H1 (cell line): ENCODE data around the gene CDK10. TPM values are rescaled to one million over a fixed set of nuclear protein-coding genes. Genes with fewer than 3 reads are reported as not detected.

ENCODE experiments used
- ASH2L ChIP-seq: fragments of 200-600, 300-600 bp; sonication (generic); IDR thresholded peaks from one replicate; pipeline ENCODE4 v1.7.1; 2017; ENCODE audit warnings: low read length
- BCL11A ChIP-seq, 2 experiments: IDR thresholded peaks; one replicate each; pipeline ENCODE4 v1.6.1; 2011; ENCODE audit warnings: low read depth in 2 of 2, low read length in 2 of 2, mild to moderate bottlenecking in 2 of 2
- CBX8 ChIP-seq: fragments of 300-800, 300-1000 bp; sonication (generic); IDR thresholded peaks from 2 replicates; pipeline ENCODE4 v1.7.1; 2016; ENCODE audit warnings: low read depth, low read length, borderline replicate concordance
- CHD1 ChIP-seq: IDR thresholded peaks from 2 replicates; pipeline ENCODE4 v1.6.1; 2012; ENCODE audit warnings: low read depth, low read length, improper control_type of control experiment
- CHD2 ChIP-seq: IDR thresholded peaks from 2 replicates; pipeline ENCODE4 v1.6.1; 2012; ENCODE audit warnings: low read length, improper control_type of control experiment
- CREB1 ChIP-seq: IDR thresholded peaks from 2 replicates; pipeline ENCODE4 v1.6.1; 2012; ENCODE audit warnings: inconsistent platforms
- CTBP2 ChIP-seq: IDR thresholded peaks from 2 replicates; pipeline ENCODE4 v1.7.0; 2011; ENCODE audit warnings: borderline replicate concordance, mild to moderate bottlenecking, moderate library complexity, mixed read lengths, low read length; ENCODE audit not compliant: insufficient read depth, insufficient read length
- E2F6 ChIP-seq: IDR thresholded peaks from 2 replicates; pipeline ENCODE4 v1.6.1; 2012; ENCODE audit warnings: inconsistent platforms
- EGR1 ChIP-seq: IDR thresholded peaks from 2 replicates; pipeline ENCODE4 v1.6.1; 2011; ENCODE audit warnings: low read depth, low read length, borderline replicate concordance
- FOSL1 ChIP-seq: IDR thresholded peaks from 2 replicates; pipeline ENCODE4 v1.6.1; 2011; ENCODE audit warnings: mild to moderate bottlenecking, low read depth, low read length, moderate library complexity; ENCODE audit not compliant: insufficient read depth
- HDAC6 ChIP-seq: IDR thresholded peaks from one replicate; pipeline ENCODE4 v1.7.1; 2012; ENCODE audit warnings: low read depth, mild to moderate bottlenecking, inconsistent platforms, low read length, moderate library complexity
- JUN ChIP-seq: IDR thresholded peaks from 2 replicates; pipeline ENCODE4 v1.6.1; 2011; ENCODE audit warnings: low read depth, mild to moderate bottlenecking, improper control_type of control experiment, low read length
- KDM5A ChIP-seq: fragments of 200-600 bp; IDR thresholded peaks from 2 replicates; pipeline ENCODE4 v1.7.1; 2012; ENCODE audit warnings: mild to moderate bottlenecking, low read length, inconsistent platforms, mixed read lengths
- MAX ChIP-seq: IDR thresholded peaks from 2 replicates; pipeline ENCODE4 v1.6.1; 2012; ENCODE audit warnings: inconsistent platforms
- POLR2A ChIP-seq, 2 experiments: IDR thresholded peaks; 1 replicate in 1 of 2; 2 replicates in 1 of 2; pipeline ENCODE4 v1.6.1; 2011; ENCODE audit warnings: low read depth in 2 of 2, low read length in 2 of 2, mild to moderate bottlenecking in 2 of 2; ENCODE audit errors: control extremely low read depth in 1 of 2
- RAD21 ChIP-seq, 2 experiments: IDR thresholded peaks in 1 of 2; conservative IDR thresholded peaks in 1 of 2; 2 replicates each; pipeline ENCODE4 v1.6.1; 2011; ENCODE audit warnings: low read depth in 2 of 2, low read length in 2 of 2, improper control_type of control experiment in 1 of 2, inconsistent platforms in 1 of 2, mild to moderate bottlenecking in 1 of 2, moderate library complexity in 1 of 2
- RFX5 ChIP-seq: IDR thresholded peaks from 2 replicates; pipeline ENCODE4 v1.6.1; 2011; ENCODE audit warnings: low read depth, low read length, improper control_type of control experiment, borderline replicate concordance
- RXRA ChIP-seq: IDR thresholded peaks from 2 replicates; pipeline ENCODE4 v1.6.1; 2011; ENCODE audit warnings: low read depth, mild to moderate bottlenecking, low read length, moderate library complexity; ENCODE audit not compliant: insufficient read depth
- SAP30 ChIP-seq: fragments of 300-600 bp; sonication (generic); IDR thresholded peaks from 2 replicates; pipeline ENCODE4 v1.7.1; 2012; ENCODE audit warnings: low read length, moderate library complexity, mild to moderate bottlenecking, inconsistent platforms; ENCODE audit not compliant: insufficient read depth, insufficient replicate concordance
- SIRT6 ChIP-seq: IDR thresholded peaks from one replicate; pipeline ENCODE4 v1.7.1; 2012; ENCODE audit warnings: low read length, inconsistent platforms
- SP1 ChIP-seq: IDR thresholded peaks from 2 replicates; pipeline ENCODE4 v1.6.1; 2011; ENCODE audit warnings: low read depth, low read length
- SP2 ChIP-seq: IDR thresholded peaks from 2 replicates; pipeline ENCODE4 v1.6.1; 2012; ENCODE audit warnings: mild to moderate bottlenecking, low read length, inconsistent platforms
- SP4 ChIP-seq: IDR thresholded peaks from 2 replicates; pipeline ENCODE4 v1.6.1; 2012; ENCODE audit warnings: low read length, inconsistent platforms
- TAF7 ChIP-seq: optimal IDR thresholded peaks from 2 replicates; pipeline ENCODE3; 2011; ENCODE audit warnings: low read depth, mild to moderate bottlenecking, inconsistent platforms, low read length, moderate library complexity, borderline replicate concordance
- ZNF274 ChIP-seq: IDR thresholded peaks from 2 replicates; pipeline ENCODE4 v1.7.0; 2012; ENCODE audit warnings: low read length, borderline replicate concordance; ENCODE audit errors: extremely low read depth
- polyA plus RNA-seq, 7 experiments: library from polyadenylated mRNA; depleted of rRNA in 3 of 7; stranded (reverse) in 5 of 7; unstranded in 2 of 7; fragments of >200 nt in 5 of 7; fragments of 200-250 nt in 2 of 7; gene quantifications; 1 replicate in 5 of 7; 2 replicates in 1 of 7; 4 replicates in 1 of 7; pipeline versions ENCODE4 v1.2.1 to v1.2.3, GENCODE V29; 2011 to 2013; ENCODE audit warnings: missing spikeins in 2 of 7, mixed read lengths in 2 of 7
- total RNA-seq: library from RNA; stranded (reverse); fragmentation: NEBNext Ultra II Directional; extraction: Animal tissue kit (Norgen Biotek cat#: 25700); gene quantifications from 2 replicates; pipeline ENCODE4 v1.2.1, GENCODE V29; 2021

The CDK10 gene
- total and polyA plus RNA-seq, 2 of the 8 experiments (the other 6 are each of a cell fraction or from before 2014, with no cell fraction given), result 49.5 to 83.9 TPM

- no peak; the same call in 1 of the 2 replicates for TF ChIP-seq RFX5
- TF ChIP-seq MAX, result peak; percentile 76
- no peak for TF ChIP-seq CBX8
- peak; percentile 56 for TF ChIP-seq E2F6
- TF ChIP-seq RXRA, result no peak
- no peak for TF ChIP-seq ZNF274
- peak; percentile 13 for TF ChIP-seq CREB1
- no peak for TF ChIP-seq SP1
- no peak for TF ChIP-seq JUN
- TF ChIP-seq HDAC6, result no peak
- TF ChIP-seq ASH2L, result peak; percentile 90
- TF ChIP-seq CHD1, result no peak
- TF ChIP-seq SP4, result peak; percentile 67; the same call in 1 of the 2 replicates
- no peak for TF ChIP-seq CTBP2
- no peak for TF ChIP-seq BCL11A (IDR thresholded peaks at IDR 0.05; ENCODE audit: low read depth in 2 of 2, low read length in 2 of 2)
- TF ChIP-seq SIRT6, result no peak
- TF ChIP-seq FOSL1, result no peak
- TF ChIP-seq SP2, result no peak
- peak in 1 of 2 experiments; percentile 67; a peak in 2 of 3 replicates for TF ChIP-seq POLR2A (IDR thresholded peaks at IDR 0.05; ENCODE audit: control extremely low read depth in 1 of 2, low read depth in 2 of 2, low read length in 2 of 2)
- no peak for TF ChIP-seq RAD21 (IDR thresholded peaks at IDR 0.05 in 1 of 2, conservative IDR thresholded peaks at IDR 0.05 in 1 of 2; ENCODE audit: low read depth in 2 of 2, low read length in 2 of 2)
- TF ChIP-seq SAP30, result no peak
- no peak for TF ChIP-seq CHD2
- TF ChIP-seq TAF7, result peak; percentile 52
- TF ChIP-seq EGR1, result no peak; the same call in 1 of the 2 replicates
- no peak; the same call in 1 of the 2 replicates for TF ChIP-seq KDM5A
These were observed 34.5 kb downstream of the CDK10 start, which contains the start of the genes VPS9D1 and ZNF276 (continued) for GRCh38 chr16:89720813-89721545.
